Karpas-422 (cell line): Measurements from ENCODE around the gene LRP11. TPM values are rescaled to one million over a fixed set of nuclear protein-coding genes. Genes with fewer than 3 reads are reported as not detected.

Source experiments
- DNase-seq: peaks from one replicate; pipeline ENCODE4 v3.0.0-alpha.2; 2015
- H2AFZ ChIP-seq: fragments of 200-600 bp; sonication (generic); 2 replicates; pipeline ENCODE4 v1.6.1; 2014; ENCODE audit warnings: antibody characterized with exemption, low read length, mixed read lengths
- H3K27ac ChIP-seq: fragments of 200-600 bp; sonication (generic); 2 replicates; pipeline ENCODE4 v1.5.1; 2014; ENCODE audit warnings: mild to moderate bottlenecking, low read length, moderate library complexity
- H3K27me3 ChIP-seq: fragments of 200-600 bp; sonication (generic); 2 replicates; pipeline ENCODE4 v1.6.1; 2014; ENCODE audit warnings: low read length, mixed read lengths
- H3K36me3 ChIP-seq: fragments of 200-600 bp; sonication (generic); 2 replicates; pipeline ENCODE4 v1.6.1; 2014; ENCODE audit warnings: low read length, mixed read lengths; ENCODE audit not compliant: insufficient read depth
- H3K4me1 ChIP-seq: fragments of 200-600 bp; sonication (generic); 2 replicates; pipeline ENCODE4 v1.6.1; 2014; ENCODE audit warnings: mild to moderate bottlenecking, low read length, mixed read lengths
- H3K4me2 ChIP-seq: fragments of 200-600 bp; sonication (generic); 2 replicates; pipeline ENCODE4 v1.6.1; 2014; ENCODE audit warnings: low read length, low read depth, mild to moderate bottlenecking; ENCODE audit not compliant: poor library complexity, severe bottlenecking
- H3K4me3 ChIP-seq: fragments of 200-600 bp; sonication (generic); 2 replicates; pipeline ENCODE4 v1.5.1; 2014; ENCODE audit warnings: mild to moderate bottlenecking, antibody characterized with exemption, low read length, mixed read lengths
- H3K79me2 ChIP-seq: fragments of 200-600 bp; sonication (generic); 2 replicates; pipeline ENCODE4 v1.6.1; 2014; ENCODE audit warnings: mild to moderate bottlenecking, low read length, mixed read lengths
- H3K9ac ChIP-seq: fragments of 200-600 bp; sonication (generic); 2 replicates; pipeline ENCODE4 v1.6.0; 2014; ENCODE audit warnings: low read length
- H3K9me2 ChIP-seq: fragments of 200-600 bp; sonication (generic), shearing (Covaris generic); replicated peaks from 2 replicates; pipeline ENCODE4 v1.6.0; 2014; ENCODE audit warnings: mild to moderate bottlenecking, low read length, moderate library complexity; ENCODE audit not compliant: insufficient read depth
- H3K9me3 ChIP-seq: fragments of 300-700, 200-600 bp; sonication (generic); 2 replicates; pipeline ENCODE4 v1.6.1; 2014; ENCODE audit warnings: low read length, mixed read lengths
- H4K20me1 ChIP-seq: fragments of 200-600 bp; sonication (generic); 2 replicates; pipeline ENCODE4 v1.6.1; 2014; ENCODE audit warnings: mild to moderate bottlenecking, antibody characterized with exemption, low read length, low read depth; ENCODE audit not compliant: insufficient read depth
- total RNA-seq: library from RNA; depleted of rRNA; stranded (reverse); fragments of >200 nt; shearing (Covaris generic); gene quantifications from 2 replicates; pipeline ENCODE4 v1.2.3, GENCODE V29; 2014; ENCODE audit warnings: low replicate concordance

Gene LRP11
- total RNA-seq, 1 experiment from 2014 or later, result 5.4 TPM

GRCh38 chr6:149843051-149843633 is 21.0 kb downstream of the LRP11 start:
- Histone ChIP-seq H3K9ac (no peak overlapping the region), H3K9me3 (no peaks in the 10 kb centered on the region), H2AFZ (no peak overlapping the region), H3K9me2 (no peaks in the 10 kb centered on the region), H3K4me1 (no peaks in the 10 kb centered on the region), H3K36me3 (no peaks in the 10 kb centered on the region), H3K4me2 (no peak overlapping the region), H4K20me1 (no peaks in the 10 kb centered on the region), H3K4me3 (no peak overlapping the region), H3K27me3 (no peaks in the 10 kb centered on the region), H3K27ac (no peak overlapping the region), H3K79me2 (no peaks in the 10 kb centered on the region)
- DNase-seq, result no peak

GRCh38 chr6:149842331-149842730 is 21.8 kb downstream of the LRP11 start:
- Histone ChIP-seq H3K4me2 (no peak overlapping the region), H4K20me1 (no peaks in the 10 kb centered on the region), H3K9ac (no peak overlapping the region), H3K27me3 (no peaks in the 10 kb centered on the region), H3K36me3 (no peaks in the 10 kb centered on the region), H2AFZ (no peak overlapping the region), H3K4me3 (no peak overlapping the region), H3K4me1 (no peaks in the 10 kb centered on the region), H3K27ac (no peak overlapping the region), H3K9me2 (no peaks in the 10 kb centered on the region), H3K9me3 (no peaks in the 10 kb centered on the region), H3K79me2 (no peaks in the 10 kb centered on the region)
- no peak for DNase-seq

DNA sequence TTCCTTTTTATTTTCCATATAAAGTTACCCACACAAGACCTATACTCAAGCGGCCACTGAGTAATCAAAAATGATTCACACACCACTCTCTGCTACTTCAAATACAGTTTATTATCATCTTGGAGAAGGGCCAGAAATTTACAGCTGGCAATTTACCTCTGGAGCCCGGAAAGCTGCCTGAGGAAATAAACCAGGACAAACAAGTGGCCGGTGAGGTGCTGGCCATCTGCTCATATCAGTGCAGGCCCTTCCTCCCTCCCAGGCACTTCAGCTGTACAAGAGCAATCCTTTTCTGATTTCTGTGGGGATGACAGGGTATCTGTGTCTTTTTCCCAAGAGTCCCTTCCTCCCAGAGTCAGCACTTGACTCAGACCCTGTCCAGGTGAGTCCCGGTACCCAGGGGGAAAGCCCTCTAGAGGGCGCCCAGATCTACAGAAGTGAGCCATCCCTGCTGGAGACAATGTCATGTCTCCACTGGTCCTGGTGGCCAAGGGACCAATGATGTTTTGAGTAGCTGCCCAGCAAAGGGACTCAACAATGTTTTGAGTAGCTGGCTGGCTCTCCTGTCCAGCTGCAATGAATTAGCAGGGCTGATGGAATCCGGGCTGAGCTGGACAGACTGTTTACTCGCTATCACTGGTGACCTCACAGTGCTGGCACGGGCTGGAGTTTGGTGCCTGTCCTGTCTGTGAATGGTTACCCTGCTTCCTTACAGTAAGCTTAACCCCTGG is 23.6 kb downstream of the LRP11 start:
- peak; percentile 79 for DNase-seq

DNA sequence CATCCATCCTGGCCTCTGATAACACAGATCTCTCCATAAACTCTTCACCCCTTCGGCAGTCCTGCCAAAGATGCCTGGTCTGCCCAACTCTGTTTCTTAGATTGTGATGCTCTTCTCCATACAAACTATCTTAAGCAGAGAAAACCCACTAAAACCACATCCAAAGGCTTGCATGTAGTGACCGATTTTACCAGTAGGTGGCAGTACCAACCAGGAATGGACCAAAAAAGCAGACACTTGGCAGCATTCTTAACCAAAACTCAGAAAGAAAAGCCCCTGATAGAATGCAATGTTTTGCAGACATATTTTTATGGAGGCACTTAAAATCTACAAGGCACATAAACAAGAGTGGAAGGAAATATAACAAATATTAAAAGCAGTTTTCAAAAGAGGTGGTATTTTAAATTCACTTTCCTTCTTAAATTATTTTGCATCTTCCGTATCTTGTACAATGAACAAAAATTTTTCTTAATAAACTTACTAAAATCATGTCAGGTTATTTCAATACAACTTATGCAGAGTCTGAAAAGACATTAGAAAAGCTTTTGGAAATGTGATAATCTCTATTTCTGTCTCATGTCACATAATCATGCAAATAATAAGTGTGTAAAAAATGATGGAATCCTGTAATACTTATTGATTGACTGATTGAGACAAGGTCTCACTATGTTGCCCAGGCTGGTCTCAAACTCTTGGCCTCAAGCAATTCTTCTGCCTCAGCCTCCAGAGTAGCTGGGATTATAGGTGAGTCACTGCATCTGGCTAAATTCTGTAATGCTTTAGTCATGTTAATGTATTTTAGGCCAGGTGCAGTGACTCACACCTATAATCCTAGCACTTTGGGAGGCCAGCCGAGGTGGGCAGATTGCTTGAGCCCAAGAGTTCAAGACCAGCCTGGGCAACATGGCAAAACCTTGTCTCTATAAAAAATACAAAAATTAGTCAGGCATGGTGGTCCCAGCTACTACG is 29.4 kb downstream of the LRP11 start:
- H3K9me2 ChIP-seq, result no peaks in the 10 kb centered on the region
- H3K79me2 ChIP-seq, result no peaks in the 10 kb centered on the region
- no peak overlapping the region for H3K9ac ChIP-seq
- H3K27me3 ChIP-seq, result no peaks in the 10 kb centered on the region
- no peak overlapping the region for H3K27ac ChIP-seq
- H2AFZ ChIP-seq, result peak overlapping the region; percentile 59
- no peaks in the 10 kb centered on the region for H4K20me1 ChIP-seq
- H3K36me3 ChIP-seq, result no peaks in the 10 kb centered on the region
- DNase-seq, result peak; percentile 90
- H3K4me3 ChIP-seq, result no peak overlapping the region
- H3K4me1 ChIP-seq, result peaks cover 17% of the 10 kb centered on the region
- H3K9me3 ChIP-seq, result no peaks in the 10 kb centered on the region
- peak overlapping the region; percentile 12 for H3K4me2 ChIP-seq

More for the DNA sequence above, 23.6 kb downstream of the LRP11 start:
- Histone ChIP-seq H3K27me3 (no peaks in the 10 kb centered on the region), H3K36me3 (no peaks in the 10 kb centered on the region), H3K4me3 (no peak overlapping the region), H3K27ac (no peak overlapping the region), H3K9me3 (no peaks in the 10 kb centered on the region), H2AFZ (no peak overlapping the region), H3K9me2 (no peaks in the 10 kb centered on the region), H4K20me1 (no peaks in the 10 kb centered on the region), H3K79me2 (no peaks in the 10 kb centered on the region), H3K9ac (no peak overlapping the region), H3K4me1 (no peaks in the 10 kb centered on the region), H3K4me2 (no peak overlapping the region)

GRCh38 chr6:149833651-149834050 is 30.5 kb downstream of the LRP11 start:
- H3K9me3 ChIP-seq, result no peaks in the 10 kb centered on the region
- H3K27ac ChIP-seq, result no peak overlapping the region
- H2AFZ ChIP-seq, result peak overlapping the region; percentile 59; the same call in 1 of the 2 replicates
- no peak overlapping the region for H3K4me2 ChIP-seq
- no peaks in the 10 kb centered on the region for H3K36me3 ChIP-seq
- peak; percentile 67 for DNase-seq
- no peak overlapping the region for H3K4me3 ChIP-seq
- H3K9me2 ChIP-seq, result no peaks in the 10 kb centered on the region
- no peaks in the 10 kb centered on the region for H3K27me3 ChIP-seq
- no peaks in the 10 kb centered on the region for H3K79me2 ChIP-seq
- peaks cover 17% of the 10 kb centered on the region for H3K4me1 ChIP-seq
- no peaks in the 10 kb centered on the region for H4K20me1 ChIP-seq
- H3K9ac ChIP-seq, result no peak overlapping the region

- no peak overlapping the region for H3K4me3 ChIP-seq
- no peaks in the 10 kb centered on the region for H4K20me1 ChIP-seq
- peaks cover 17% of the 10 kb centered on the region for H3K4me1 ChIP-seq
- no peaks in the 10 kb centered on the region for H3K27me3 ChIP-seq
- H3K9me3 ChIP-seq, result no peaks in the 10 kb centered on the region
- H3K9ac ChIP-seq, result no peak overlapping the region
- H3K9me2 ChIP-seq, result no peaks in the 10 kb centered on the region
- no peak overlapping the region for H3K27ac ChIP-seq
- H3K36me3 ChIP-seq, result no peaks in the 10 kb centered on the region
- no peak overlapping the region for H2AFZ ChIP-seq
- no peak for DNase-seq
- no peaks in the 10 kb centered on the region for H3K79me2 ChIP-seq
- no peak overlapping the region for H3K4me2 ChIP-seq
Measured at GRCh38 chr6:149831308-149831820, 32.8 kb downstream of the LRP11 start.

DNA sequence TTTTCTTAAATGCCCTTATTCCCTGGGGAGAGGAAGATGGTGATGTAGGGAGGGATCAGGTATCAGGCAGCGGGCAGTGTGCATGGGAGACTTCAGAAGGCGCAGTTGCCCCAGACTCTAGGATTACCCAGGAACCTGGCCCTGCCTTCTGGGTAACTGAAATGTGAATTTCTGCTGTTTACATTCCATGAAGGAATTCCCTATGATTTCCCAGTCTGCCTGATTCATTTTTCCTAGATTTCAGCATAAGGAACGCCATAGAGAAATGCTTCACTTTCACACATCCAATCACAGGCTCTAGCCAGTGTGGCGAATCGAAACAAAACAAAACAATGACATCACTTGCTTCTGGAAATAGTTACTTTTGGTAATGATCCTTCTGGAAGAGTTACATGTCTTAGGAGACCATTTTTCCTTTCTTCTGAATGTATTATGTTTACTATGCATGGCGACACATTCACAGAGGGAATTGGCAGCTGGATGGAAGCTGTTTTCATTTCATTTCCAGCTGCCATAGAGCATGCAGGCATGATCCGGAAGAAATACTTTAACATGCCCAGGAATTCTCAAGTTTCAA is 33.3 kb downstream of the LRP11 start:
- peak; percentile 49 for DNase-seq
- no peak overlapping the region for H3K4me3 ChIP-seq
- H3K4me2 ChIP-seq, result no peak overlapping the region
- H4K20me1 ChIP-seq, result no peaks in the 10 kb centered on the region
- no peak overlapping the region for H2AFZ ChIP-seq
- H3K27ac ChIP-seq, result no peak overlapping the region
- no peak overlapping the region for H3K9ac ChIP-seq
- no peaks in the 10 kb centered on the region for H3K36me3 ChIP-seq
- H3K4me1 ChIP-seq, result peaks cover 17% of the 10 kb centered on the region
- no peaks in the 10 kb centered on the region for H3K27me3 ChIP-seq
- no peaks in the 10 kb centered on the region for H3K9me3 ChIP-seq
- no peaks in the 10 kb centered on the region for H3K79me2 ChIP-seq
- H3K9me2 ChIP-seq, result no peaks in the 10 kb centered on the region
